Muscle of leg (tissue), 11 donors: ENCODE data around the gene ITPR3. TPM values are rescaled to one million over a fixed set of nuclear protein-coding genes. Genes with fewer than 3 reads are reported as not detected.

Experiments
- DNase-seq: peaks from one replicate; pipeline ENCODE4 v3.0.0; 2013
- H3K27ac ChIP-seq: one replicate; pipeline ENCODE4 v1.5.1; 2013; ENCODE audit warnings: mild to moderate bottlenecking, low read length, control low read depth
- H3K27me3 ChIP-seq: one replicate; pipeline ENCODE4 v1.6.1; 2013; ENCODE audit warnings: low read length; ENCODE audit not compliant: control insufficient read depth, insufficient read depth
- H3K36me3 ChIP-seq: one replicate; pipeline ENCODE4 v1.6.1; 2013; ENCODE audit warnings: low read length; ENCODE audit not compliant: control insufficient read depth, insufficient read depth
- H3K4me1 ChIP-seq: one replicate; pipeline ENCODE4 v1.6.1; 2013; ENCODE audit warnings: low read length; ENCODE audit not compliant: control insufficient read depth, insufficient read depth
- H3K4me3 ChIP-seq: one replicate; pipeline ENCODE4 v1.5.1; 2013; ENCODE audit warnings: low read length, control low read depth
- H3K9me3 ChIP-seq: replicated peaks from 2 replicates; pipeline ENCODE4 v1.6.1; 2013; ENCODE audit warnings: low read depth, low read length; ENCODE audit not compliant: control insufficient read depth
- WGBS: methylation state at CpG from one replicate; pipeline ENCODE4 v1.1.5; 2013; ENCODE audit warnings: missing lambda C conversion rate; ENCODE audit not compliant: insufficient coverage; 5-methylcytosine and 5-hydroxymethylcytosine counted together
- polyA plus RNA-seq, 8 donors: library from polyadenylated mRNA; unstranded; fragments of 120-200 nt; gene quantifications; one replicate each; pipeline versions ENCODE4 v1.2.1 to v1.2.3, GENCODE V29; 2013; ENCODE audit warnings: inconsistent platforms in 1 of 8, low replicate concordance in 1 of 8; ENCODE audit not compliant: insufficient read length in 8 of 8, insufficient read depth in 1 of 8
- total RNA-seq: library from RNA; stranded (reverse); fragments of 120-200 nt; gene quantifications from one replicate; pipeline ENCODE4 v1.2.4, GENCODE V29; 2013

Gene ITPR3
- total and polyA plus RNA-seq, 9 donors, result 4.1 to 15.9 (median 9.2) TPM

GRCh38 chr6:33740204-33740608, 119.1 kb downstream of the ITPR3 start:
- DNase-seq, result no peak
- Histone ChIP-seq H3K4me3 (no peak overlapping the region), H3K27ac (no peak overlapping the region), H3K36me3 (peaks cover 20% of the 10 kb centered on the region), H3K27me3 (peaks cover 6% of the 10 kb centered on the region), H3K9me3 (no peaks in the 10 kb centered on the region), H3K4me1 (peaks cover 43% of the 10 kb centered on the region)
- WGBS, result 63% methylated on average over 6 of the region's 6 CpGs

GRCh38 chr6:33740794-33741193, 119.7 kb downstream of the ITPR3 start:
- H3K27me3 ChIP-seq, result peaks cover 6% of the 10 kb centered on the region
- H3K4me3 ChIP-seq, result no peak overlapping the region
- H3K4me1 ChIP-seq, result peaks cover 49% of the 10 kb centered on the region
- 100% methylated on average over 1 of the region's 5 CpGs for WGBS
- peaks cover 15% of the 10 kb centered on the region for H3K36me3 ChIP-seq
- no peaks in the 10 kb centered on the region for H3K9me3 ChIP-seq
- no peak overlapping the region for H3K27ac ChIP-seq
- DNase-seq, result no peak

- H3K9me3 ChIP-seq, result no peaks in the 10 kb centered on the region
- H3K27ac ChIP-seq, result no peak overlapping the region
- H3K4me3 ChIP-seq, result no peak overlapping the region
- 40% methylated on average over 9 of the region's 9 CpGs for WGBS
- H3K36me3 ChIP-seq, result peaks cover 10% of the 10 kb centered on the region
- H3K4me1 ChIP-seq, result peaks cover 56% of the 10 kb centered on the region
- peaks cover 6% of the 10 kb centered on the region for H3K27me3 ChIP-seq
- no peak for DNase-seq
Measured at GRCh38 chr6:33742092-33742491, 121.0 kb downstream of the ITPR3 start.

- Histone ChIP-seq H3K36me3 (peaks cover 10% of the 10 kb centered on the region), H3K4me1 (peaks cover 57% of the 10 kb centered on the region), H3K9me3 (no peaks in the 10 kb centered on the region), H3K4me3 (no peak overlapping the region), H3K27me3 (peaks cover 6% of the 10 kb centered on the region), H3K27ac (no peak overlapping the region)
- 43% methylated on average over 5 of the region's 7 CpGs for WGBS
- no peak for DNase-seq
Measured at GRCh38 chr6:33742837-33743236, 121.7 kb downstream of the ITPR3 start.

- peaks cover 6% of the 10 kb centered on the region for H3K27me3 ChIP-seq
- H3K27ac ChIP-seq, result peak overlapping the region; percentile 96
- H3K36me3 ChIP-seq, result peaks cover 2% of the 10 kb centered on the region
- WGBS, result 24% methylated on average over 6 of the region's 11 CpGs
- H3K4me3 ChIP-seq, result peak overlapping the region; percentile 14
- peak; percentile 76 for DNase-seq
- no peaks in the 10 kb centered on the region for H3K9me3 ChIP-seq
- H3K4me1 ChIP-seq, result peaks cover 68% of the 10 kb centered on the region
Measured at GRCh38 chr6:33744001-33744848, 123.1 kb downstream of the ITPR3 start.

GRCh38 chr6:33744895-33745546, 123.9 kb downstream of the ITPR3 start:
- WGBS, result 35% methylated on average over 10 of the region's 13 CpGs
- peaks cover 6% of the 10 kb centered on the region for H3K27me3 ChIP-seq
- H3K27ac ChIP-seq, result peak overlapping the region; percentile 96
- peaks cover 68% of the 10 kb centered on the region for H3K4me1 ChIP-seq
- H3K36me3 ChIP-seq, result no peaks in the 10 kb centered on the region
- DNase-seq, result peak; percentile 41
- no peaks in the 10 kb centered on the region for H3K9me3 ChIP-seq
- peak overlapping the region; percentile 69 for H3K4me3 ChIP-seq

- 43% methylated on average over 3 of the region's 7 CpGs for WGBS
Measured at GRCh38 chr6:33745548-33745947, 124.4 kb downstream of the ITPR3 start.

More at GRCh38 chr6:33745548-33745947, 124.4 kb downstream of the ITPR3 start:
- peaks cover 64% of the 10 kb centered on the region for H3K4me1 ChIP-seq
- no peak for DNase-seq
- peaks cover 4% of the 10 kb centered on the region for H3K27me3 ChIP-seq
- H3K36me3 ChIP-seq, result no peaks in the 10 kb centered on the region
- no peaks in the 10 kb centered on the region for H3K9me3 ChIP-seq
- H3K27ac ChIP-seq, result peak overlapping the region; percentile 96
- H3K4me3 ChIP-seq, result peak overlapping the region; percentile 69

Other genes with a start within 250 kb of the ITPR3 start
- 10.5 TPM for gene KIFC1, start 229.5 kb upstream of the ITPR3 start, total RNA-seq
- 10 to 100 TPM; 19.3 to 37.6 (median 26.0) TPM for gene KIFC1, start 229.5 kb upstream of the ITPR3 start, polyA plus RNA-seq
- 26.3 TPM for gene PHF1, start 210.3 kb upstream of the ITPR3 start, total RNA-seq
- gene PHF1, start 210.3 kb upstream of the ITPR3 start, polyA plus RNA-seq, result 10 to 100 TPM; 41.6 to 56.0 (median 47.5) TPM
- 103 TPM for gene CUTA, start 203.2 kb upstream of the ITPR3 start, total RNA-seq
- 100 to 1,000 TPM; 132 to 161 (median 146) TPM for gene CUTA, start 203.2 kb upstream of the ITPR3 start, polyA plus RNA-seq
- 4.5 TPM for gene SYNGAP1, start 201.3 kb upstream of the ITPR3 start, total RNA-seq
- 10 to 100 TPM; 12.9 to 42.6 (median 20.2) TPM for gene SYNGAP1, start 201.3 kb upstream of the ITPR3 start, polyA plus RNA-seq
- 4.7 TPM for gene ZBTB9, start 166.7 kb upstream of the ITPR3 start, total RNA-seq
- 1 to 10 TPM; 6.2 to 9.0 (median 8.0) TPM for gene ZBTB9, start 166.7 kb upstream of the ITPR3 start, polyA plus RNA-seq
- 9.0 TPM for gene BAK1, start 41.0 kb upstream of the ITPR3 start, total RNA-seq
- 10 to 100 TPM; 17.2 to 20.5 (median 19.4) TPM for gene BAK1, start 41.0 kb upstream of the ITPR3 start, polyA plus RNA-seq
- gene UQCC2, start 90.4 kb downstream of the ITPR3 start, total RNA-seq, result 99.9 TPM
- gene UQCC2, start 90.4 kb downstream of the ITPR3 start, polyA plus RNA-seq, result 10 to 100 TPM; 60.6 to 86.2 (median 74.3) TPM
- gene IP6K3, start 125.6 kb downstream of the ITPR3 start, total RNA-seq, result 27.8 TPM
- gene IP6K3, start 125.6 kb downstream of the ITPR3 start, polyA plus RNA-seq, result 10 to 100 TPM; 14.2 to 28.1 (median 22.1) TPM
- 34.3 TPM for gene LEMD2, start 167.8 kb downstream of the ITPR3 start, total RNA-seq
- 10 to 100 TPM; 34.3 to 44.8 (median 41.1) TPM for gene LEMD2, start 167.8 kb downstream of the ITPR3 start, polyA plus RNA-seq
- gene MLN, start 182.7 kb downstream of the ITPR3 start, total RNA-seq, result not detected
- gene MLN, start 182.7 kb downstream of the ITPR3 start, polyA plus RNA-seq, result 1 to 10 TPM in 2 of 8 donors, not detected in 6; 1.2 to 4.9 TPM